Erythroblast (primary cell): ENCODE results near the gene NOD2.

Source experiments
- GATA1 ChIP-seq: IDR thresholded peaks from 2 replicates; pipeline ENCODE4 v1.6.1; 2011; ENCODE audit warnings: low read depth, mild to moderate bottlenecking, control low read depth, low read length, moderate library complexity
- POLR2A ChIP-seq: IDR thresholded peaks from 2 replicates; pipeline ENCODE4 v1.6.1; 2011; ENCODE audit warnings: mild to moderate bottlenecking, low read length

DNA sequence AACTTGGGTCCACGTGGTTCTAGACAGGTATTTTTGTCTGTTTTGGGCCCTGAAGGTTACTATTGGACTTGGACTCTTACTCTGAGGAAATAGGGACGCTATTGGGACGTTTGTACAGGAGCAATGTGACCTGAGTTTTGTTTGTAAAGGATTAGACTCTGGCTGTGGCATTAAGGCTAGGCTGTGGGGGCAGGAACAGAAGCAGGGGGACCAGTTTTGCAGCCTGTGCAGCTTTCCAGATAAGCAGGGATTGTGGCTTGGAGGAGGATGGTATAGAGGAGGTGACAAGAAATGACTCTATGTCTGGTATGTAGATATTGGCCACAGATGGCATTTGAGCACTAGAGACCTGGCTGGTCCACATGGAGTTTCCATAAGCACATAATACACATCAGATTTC, 12.8 kb downstream of the NOD2 start:
- TF ChIP-seq POLR2A (no peak), GATA1 (no peak)
